IMR-90 (cell line): Measurements from ENCODE around the gene MFGE8. TPM values are rescaled to one million over a fixed set of nuclear protein-coding genes. Genes with fewer than 3 reads are reported as not detected.

Source experiments
- ATAC-seq: fragments of 200-7000 bp; cut with Tn5 transposase; 2 replicates; pipeline ENCODE4 v1.9.1; 2020; ENCODE audit warnings: low read depth, mild to moderate bottlenecking, moderate library complexity
- BruUV-seq: library from RNA; stranded (reverse); fragments of 400-500 nt; replicated peaks from 2 replicates; lab custom pipeline; 2021; lab: Mats Ljungman, UMichigan
- CTCF ChIA-PET: fragments of 300-600 bp; formaldehyde crosslinking; extraction: SDS; loops from one replicate; lab custom pipeline; 2021; ENCODE audit warnings: antibody characterized with exemption; lab: Yijun Ruan, JAX
- POLR2A ChIA-PET: fragments of 300-600 bp; sonication (Branson Sonifier 250); formaldehyde crosslinking; loops from one replicate; lab custom pipeline; 2022; ENCODE audit warnings: antibody characterized with exemption; ENCODE audit not compliant: unreplicated experiment; lab: Charles Lee
- DNase-seq: peaks from one replicate; pipeline ENCODE4 v3.0.0; 2013
- H2AFZ ChIP-seq: replicated peaks from 2 replicates; pipeline ENCODE3; 2013; ENCODE audit warnings: low read length, mild to moderate bottlenecking; ENCODE audit not compliant: poor library complexity
- H2AK5ac ChIP-seq: 2 replicates; pipeline ENCODE4 v1.6.1; 2013; ENCODE audit warnings: low read depth, low read length, inconsistent platforms
- H2AK9ac ChIP-seq: replicated peaks from 2 replicates; pipeline ENCODE3; 2013; ENCODE audit warnings: mild to moderate bottlenecking, low read depth, low read length, moderate library complexity; ENCODE audit not compliant: poor library complexity
- H2BK120ac ChIP-seq: 2 replicates; pipeline ENCODE4 v1.6.1; 2013; ENCODE audit warnings: low read depth, low read length, inconsistent platforms
- H2BK15ac ChIP-seq: 3 replicates; pipeline ENCODE4 v1.6.1; 2013; ENCODE audit warnings: low read depth, low read length, inconsistent platforms
- H2BK20ac ChIP-seq: 2 replicates; pipeline ENCODE4 v1.6.1; 2013; ENCODE audit warnings: low read depth, mild to moderate bottlenecking, inconsistent platforms, low read length, moderate library complexity
- H2BK5ac ChIP-seq: 2 replicates; pipeline ENCODE4 v1.6.1; 2013; ENCODE audit warnings: mild to moderate bottlenecking, low read depth, low read length, inconsistent platforms; ENCODE audit not compliant: poor library complexity, severe bottlenecking
- H3K14ac ChIP-seq: replicated peaks from 2 replicates; pipeline ENCODE4 v1.6.1; 2013; ENCODE audit warnings: low read depth, low read length, inconsistent platforms
- H3K18ac ChIP-seq: 2 replicates; pipeline ENCODE4 v1.6.1; 2013; ENCODE audit warnings: low read depth, low read length, control low read depth
- H3K23ac ChIP-seq: 2 replicates; pipeline ENCODE4 v1.6.1; 2013; ENCODE audit warnings: low read depth, low read length, inconsistent platforms
- H3K27ac ChIP-seq: 2 replicates; pipeline ENCODE4 v1.5.1; 2013; ENCODE audit warnings: mild to moderate bottlenecking, control low read depth, low read length; ENCODE audit not compliant: insufficient read depth
- H3K27me3 ChIP-seq: 2 replicates; pipeline ENCODE4 v1.6.1; 2013; ENCODE audit warnings: low read length; ENCODE audit not compliant: control insufficient read depth, insufficient read depth
- H3K36me3 ChIP-seq: 2 replicates; pipeline ENCODE4 v1.6.1; 2013; ENCODE audit warnings: low read length, mixed read lengths; ENCODE audit not compliant: control insufficient read depth, insufficient read depth
- H3K4ac ChIP-seq: 2 replicates; pipeline ENCODE4 v1.6.1; 2013; ENCODE audit warnings: low read depth, low read length, inconsistent platforms
- H3K4me1 ChIP-seq: 2 replicates; pipeline ENCODE4 v1.6.1; 2013; ENCODE audit warnings: low read length, mixed read lengths; ENCODE audit not compliant: control insufficient read depth, insufficient read depth
- H3K4me2 ChIP-seq: 2 replicates; pipeline ENCODE4 v1.6.1; 2013; ENCODE audit warnings: low read depth, mild to moderate bottlenecking, control low read depth, low read length, moderate library complexity
- H3K4me3 ChIP-seq: 2 replicates; pipeline ENCODE4 v1.5.1; 2013; ENCODE audit warnings: low read depth, mild to moderate bottlenecking, control low read depth, low read length, moderate library complexity; ENCODE audit not compliant: insufficient read depth
- H3K56ac ChIP-seq: 2 replicates; pipeline ENCODE4 v1.6.1; 2013; ENCODE audit warnings: low read length, inconsistent platforms; ENCODE audit not compliant: insufficient read depth; ENCODE audit errors: extremely low read depth
- H3K79me1 ChIP-seq, 2 experiments: 2 replicates each; pipeline ENCODE4 v1.6.1; 2013; ENCODE audit warnings: low read length in 2 of 2, inconsistent platforms in 1 of 2, low read depth in 1 of 2
- H3K9ac ChIP-seq: 2 replicates; pipeline ENCODE4 v1.6.1; 2013; ENCODE audit warnings: low read depth, low read length, control low read depth
- H3K9me1 ChIP-seq: 2 replicates; pipeline ENCODE4 v1.6.1; 2013; ENCODE audit warnings: low read length, inconsistent platforms; ENCODE audit not compliant: insufficient read depth
- H3K9me3 ChIP-seq: 2 replicates; pipeline ENCODE4 v1.6.1; 2013; ENCODE audit warnings: low read length; ENCODE audit not compliant: control insufficient read depth, insufficient read depth
- H4K20me1 ChIP-seq: 2 replicates; pipeline ENCODE4 v1.6.1; 2013; ENCODE audit warnings: low read length, inconsistent platforms; ENCODE audit not compliant: insufficient read depth
- H4K5ac ChIP-seq: 2 replicates; pipeline ENCODE4 v1.6.1; 2013; ENCODE audit warnings: mild to moderate bottlenecking, low read depth, low read length, control low read depth
- H4K8ac ChIP-seq, 2 experiments: 2 replicates each; pipeline ENCODE4 v1.6.1; 2013; ENCODE audit warnings: low read depth in 2 of 2, low read length in 2 of 2, control low read depth in 1 of 2, inconsistent platforms in 1 of 2
- H4K91ac ChIP-seq: 2 replicates; pipeline ENCODE4 v1.6.1; 2013; ENCODE audit warnings: low read depth, low read length, inconsistent platforms; ENCODE audit not compliant: insufficient read depth
- CHD1 ChIP-seq: IDR thresholded peaks from 2 replicates; pipeline ENCODE4 v1.6.1; 2012; ENCODE audit warnings: low read depth, low read length, improper control_type of control experiment
- CTCF ChIP-seq: conservative IDR thresholded peaks from 2 replicates; pipeline ENCODE4 v1.5.1; 2012; ENCODE audit warnings: mild to moderate bottlenecking, low read depth, low read length, improper control_type of control experiment
- FOS ChIP-seq: fragments of 150-350 bp; IDR thresholded peaks from 2 replicates; pipeline ENCODE4 v1.6.1; 2016; ENCODE audit warnings: low read depth, low read length
- MAFK ChIP-seq: IDR thresholded peaks from 2 replicates; pipeline ENCODE4 v1.6.1; 2012; ENCODE audit warnings: low read depth, low read length, improper control_type of control experiment
- MAZ ChIP-seq: IDR thresholded peaks from 2 replicates; pipeline ENCODE4 v1.6.1; 2012; ENCODE audit warnings: low read depth, mild to moderate bottlenecking, low read length, improper control_type of control experiment, moderate library complexity, borderline replicate concordance
- POLR2A ChIP-seq: IDR thresholded peaks from 2 replicates; pipeline ENCODE4 v1.6.1; 2012; ENCODE audit warnings: mild to moderate bottlenecking, low read depth, low read length
- RAD21 ChIP-seq: IDR thresholded peaks from 2 replicates; pipeline ENCODE4 v1.6.1; 2012; ENCODE audit warnings: low read length, improper control_type of control experiment
- RCOR1 ChIP-seq: IDR thresholded peaks from 2 replicates; pipeline ENCODE4 v1.6.1; 2012; ENCODE audit warnings: mild to moderate bottlenecking, low read length, improper control_type of control experiment; ENCODE audit not compliant: insufficient replicate concordance
- RFX5 ChIP-seq: IDR thresholded peaks from 2 replicates; pipeline ENCODE4 v1.8.0; 2012; ENCODE audit warnings: low read depth, mild to moderate bottlenecking, low read length, moderate library complexity
- WGBS, 2 experiments: methylation state at CpG; one replicate each; pipeline versions ENCODE4 v1.1.5 to v1.1.7; 2013; ENCODE audit warnings: missing lambda C conversion rate in 2 of 2; ENCODE audit not compliant: insufficient read length in 1 of 2; ENCODE audit errors: extremely low coverage in 2 of 2; 5-methylcytosine and 5-hydroxymethylcytosine counted together
- dilution Hi-C: fragments of 300-500 bp; cut with HindIII; formaldehyde crosslinking; loops from one replicate; pipeline ENCODE4 v1.14.3; 2018; ENCODE audit warnings: low sequenced_read_pairs; ENCODE audit not compliant: unreplicated experiment
- in situ Hi-C: fragments of 300-500 bp; cut with MboI; formaldehyde crosslinking; loops from 3 replicates; pipeline ENCODE4 v1.14.3; 2019; ENCODE audit warnings: low sequenced_read_pairs, inconsistent platforms, mixed read lengths
- intact Hi-C: fragments of 100-400 bp; cut with micrococcal nuclease; formaldehyde crosslinking; loops from 2 replicates; pipeline ENCODE4 v1.10.0; 2022
- polyA plus RNA-seq, 3 experiments: library from polyadenylated mRNA; depleted of rRNA; stranded (reverse); fragments of >200 nt; gene quantifications; 2 replicates each; pipeline ENCODE4 v1.2.3, GENCODE V29; 2012; ENCODE audit warnings: low replicate concordance in 1 of 3
- total RNA-seq: library from RNA; depleted of rRNA; stranded (reverse); fragments of >200 nt; gene quantifications from 2 replicates; pipeline ENCODE4 v1.2.3, GENCODE V29; 2012

The MFGE8 gene
- total and polyA plus RNA-seq, 2 of the 4 experiments (the other 2 are of a cell fraction) = 232 to 1,912 TPM

GRCh38 chr15:88877906-88878305 lies 35.3 kb downstream of the MFGE8 start:
- H3K27me3 ChIP-seq = no peaks in the 10 kb centered on the region
- TF ChIP-seq POLR2A = no peak
- no peak for TF ChIP-seq FOS
- TF ChIP-seq CTCF = no peak
- no peak for TF ChIP-seq RCOR1
- TF ChIP-seq MAFK = no peak
- TF ChIP-seq CHD1 = no peak
- no peak for TF ChIP-seq MAZ
- TF ChIP-seq RFX5 = no peak
- TF ChIP-seq RAD21 = no peak
- no peak overlapping the region for H2BK15ac ChIP-seq
- H3K27ac ChIP-seq = no peak overlapping the region
- peaks cover 21% of the 10 kb centered on the region for H3K36me3 ChIP-seq
- dilution Hi-C loops (no loop called here), intact Hi-C loops (no loop called here), in situ Hi-C loops (no loop called here)
- no peak overlapping the region for H2AFZ ChIP-seq
- no peaks in the 10 kb centered on the region; a peak in 1 of 4 replicates for H3K79me1 ChIP-seq
- no peaks in the 10 kb centered on the region for H4K20me1 ChIP-seq
- WGBS, 2 experiments = 89% methylated on average over 11 of the region's 22 CpGs; no CpG with 5 or more reads in 1 of the 2 experiments
- BruUV-seq = no TSS peak
- H2BK120ac ChIP-seq = no peak overlapping the region
- H3K23ac ChIP-seq = no peak overlapping the region
- H3K4me2 ChIP-seq = no peak overlapping the region
- H3K9me1 ChIP-seq = peaks cover 2% of the 10 kb centered on the region; the same call in 1 of the 2 replicates
- H3K18ac ChIP-seq = no peak overlapping the region
- no peak overlapping the region for H4K91ac ChIP-seq
- peaks cover under 1% of the 10 kb centered on the region for H3K4me1 ChIP-seq
- H4K5ac ChIP-seq = no peak overlapping the region
- no peaks in the 10 kb centered on the region for H3K9me3 ChIP-seq
- H3K14ac ChIP-seq = no peak overlapping the region
- no peak overlapping the region for H3K9ac ChIP-seq
- CTCF ChIA-PET = interaction anchor here (0.6 to 2.1 kb wide), 3 partner anchors 7 to 183 kb away, joined by 4 to 10 read pairs (median 5); no protein-coding TSS in a partner anchor
- H2AK5ac ChIP-seq = no peak overlapping the region
- no peak overlapping the region for H4K8ac ChIP-seq
- no peak overlapping the region for H2BK20ac ChIP-seq
- DNase-seq (no peak), ATAC-seq (no peak)
- no peak overlapping the region for H3K4me3 ChIP-seq
- H3K4ac ChIP-seq = no peak overlapping the region
- no peak overlapping the region for H2AK9ac ChIP-seq
- no peak overlapping the region for H3K56ac ChIP-seq
- POLR2A ChIA-PET = no interaction called here
- H2BK5ac ChIP-seq = no peak overlapping the region
